HG02678 (cell line): Measurements from ENCODE around the gene RPL27.

Experiments
- ATAC-seq: cut with Tn5 transposase; IDR thresholded peaks from one replicate; pipeline ENCODE4 v1.9.1; 2021; ENCODE audit warnings: mild to moderate bottlenecking, moderate library complexity; ENCODE audit not compliant: unreplicated experiment

RPL27 gene

DNA sequence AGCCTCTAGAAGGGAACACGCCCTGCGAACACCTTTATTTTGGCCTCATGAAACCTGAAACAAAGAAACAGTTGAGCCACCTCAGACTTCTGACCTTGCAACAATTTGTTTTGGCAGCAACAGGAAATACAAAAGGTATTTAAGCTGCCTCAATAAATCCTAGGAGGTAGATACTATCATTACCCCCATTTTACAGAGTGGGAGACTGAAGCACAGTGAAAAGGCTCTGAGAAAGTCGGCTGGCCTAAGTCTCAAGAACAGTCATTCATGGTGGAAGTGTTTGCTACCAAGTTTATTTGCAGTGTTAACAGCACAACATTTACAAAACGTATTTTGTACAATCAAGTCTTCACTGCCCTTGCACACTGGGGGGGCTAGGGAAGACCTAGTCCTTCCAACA, 45.8 kb downstream of the RPL27 start:
- no peak for ATAC-seq

DNA sequence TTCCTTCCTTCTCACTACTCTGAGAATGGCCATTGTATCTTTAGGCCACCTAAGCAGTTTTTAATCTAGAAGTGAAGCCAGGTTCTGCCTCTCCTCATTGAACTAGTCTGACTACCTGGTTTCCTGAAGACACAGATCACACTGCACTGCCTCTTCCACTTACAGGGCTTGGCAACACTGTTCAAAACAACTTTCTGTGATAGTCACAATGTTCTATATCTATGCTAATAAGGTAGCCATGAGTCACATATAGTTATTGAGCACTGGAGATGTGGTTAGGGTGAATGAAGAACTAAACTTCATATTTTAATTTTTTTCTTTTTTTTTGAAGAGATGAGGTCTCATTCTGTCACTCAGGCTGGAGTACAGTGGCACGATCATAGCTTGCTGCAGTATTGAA, 53.8 kb downstream of the RPL27 start:
- no peak for ATAC-seq
